Measurements from ENCODE around the gene MB21D2. TPM values are rescaled to one million over a fixed set of nuclear protein-coding genes. Genes with fewer than 3 reads are reported as not detected.

Gene MB21D2
- total and polyA plus RNA-seq, 2 experiments from 2014 or later, result 4.0 to 5.2 TPM

GRCh38 chr3:192772240-192772894, 145.3 kb downstream of the MB21D2 start:
- H3K9me3 ChIP-seq (ENCODE audit: low read depth), result no peaks in the 10 kb centered on the region
- TF ChIP-seq CTCF (IDR thresholded peaks at IDR 0.05; ENCODE audit: low read depth, low read length), result peak; percentile 44
- no peaks in the 10 kb centered on the region for H3K27me3 ChIP-seq
- H3K4me3 ChIP-seq, result no peak overlapping the region
- DNase-seq (ENCODE audit: low read depth in 1 of 2, low spot score in 1 of 2), result peak; percentile 34 to 50
- H3K36me3 ChIP-seq, result no peaks in the 10 kb centered on the region
- H3K27ac ChIP-seq, result no peak overlapping the region
- no peaks in the 10 kb centered on the region for H3K4me1 ChIP-seq (ENCODE audit: low read depth)

GRCh38 chr3:192758654-192759053, 159.0 kb downstream of the MB21D2 start:
- Histone ChIP-seq H3K4me3 (no peak overlapping the region), H3K36me3 (no peaks in the 10 kb centered on the region), H3K9me3 (ENCODE audit: low read depth) (no peaks in the 10 kb centered on the region), H3K27me3 (no peaks in the 10 kb centered on the region), H3K27ac (no peak overlapping the region), H3K4me1 (ENCODE audit: low read depth) (no peaks in the 10 kb centered on the region)
- no peak for TF ChIP-seq CTCF (IDR thresholded peaks at IDR 0.05; ENCODE audit: low read depth, low read length)
- DNase-seq (ENCODE audit: low read depth in 1 of 2, low spot score in 1 of 2), result no peak

- Histone ChIP-seq H3K9me3 (ENCODE audit: low read depth) (no peaks in the 10 kb centered on the region), H3K27ac (no peak overlapping the region), H3K4me1 (ENCODE audit: low read depth) (no peaks in the 10 kb centered on the region), H3K4me3 (no peak overlapping the region), H3K36me3 (no peaks in the 10 kb centered on the region), H3K27me3 (no peaks in the 10 kb centered on the region)
- no peak for DNase-seq (ENCODE audit: low read depth in 1 of 2, low spot score in 1 of 2)
- no peak for TF ChIP-seq CTCF (IDR thresholded peaks at IDR 0.05; ENCODE audit: low read depth, low read length)
Measured at GRCh38 chr3:192751148-192751547, 166.5 kb downstream of the MB21D2 start.

GRCh38 chr3:192750201-192750600, 167.5 kb downstream of the MB21D2 start:
- Histone ChIP-seq H3K36me3 (no peaks in the 10 kb centered on the region), H3K4me3 (no peak overlapping the region), H3K27ac (no peak overlapping the region), H3K27me3 (no peaks in the 10 kb centered on the region), H3K9me3 (ENCODE audit: low read depth) (no peaks in the 10 kb centered on the region), H3K4me1 (ENCODE audit: low read depth) (no peaks in the 10 kb centered on the region)
- no peak for TF ChIP-seq CTCF (IDR thresholded peaks at IDR 0.05; ENCODE audit: low read depth, low read length)
- DNase-seq (ENCODE audit: low read depth in 1 of 2, low spot score in 1 of 2), result no peak

- H3K4me3 ChIP-seq, result no peak overlapping the region
- no peaks in the 10 kb centered on the region for H3K36me3 ChIP-seq
- no peaks in the 10 kb centered on the region for H3K9me3 ChIP-seq (ENCODE audit: low read depth)
- H3K27me3 ChIP-seq, result no peaks in the 10 kb centered on the region
- H3K27ac ChIP-seq, result no peak overlapping the region
- DNase-seq (ENCODE audit: low read depth in 1 of 2, low spot score in 1 of 2), result no peak
- no peaks in the 10 kb centered on the region for H3K4me1 ChIP-seq (ENCODE audit: low read depth)
- TF ChIP-seq CTCF (IDR thresholded peaks at IDR 0.05; ENCODE audit: low read depth, low read length), result no peak
Measured at GRCh38 chr3:192747746-192748145, 169.9 kb downstream of the MB21D2 start.
